HG02885 (cell line): ENCODE results near the gene ZNF888.
A peak's percentile ranks its signal among the peaks of the same experiment; 100 is the strongest.
"Not testable (repeated sequence)": the region's sequence is repeated elsewhere in the genome, so short reads cannot be mapped to it uniquely, and the experiment has no call there.

Source experiments
- ATAC-seq: cut with Tn5 transposase; IDR thresholded peaks from one replicate; pipeline ENCODE4 v1.9.1; 2021; ENCODE audit warnings: mild to moderate bottlenecking; ENCODE audit not compliant: unreplicated experiment, poor library complexity

Gene ZNF888

GRCh38 chr19:52922841-52923777 lies at the start of gene ZNF888:
TSS of gene ZNF888 (minus strand) at chr19:52923428. CDS start at chr19:52917873, 5,555 bp downstream.
- peak; percentile 98 for ATAC-seq

GRCh38 chr19:52967772-52968171 lies 44.5 kb upstream of the ZNF888 start:
- no peak for ATAC-seq

GRCh38 chr19:52963247-52963618 lies 40.0 kb upstream of the ZNF888 start:
- peak; percentile 17 for ATAC-seq

GRCh38 chr19:52962394-52963246 lies 39.4 kb upstream of the ZNF888 start, which contains the start of gene ZNF816:
TSS of gene ZNF816 (minus strand) at chr19:52962881. CDS start at chr19:52956089, 6,792 bp downstream.
- ATAC-seq = peak; percentile 99

- ATAC-seq = no peak
Measured at GRCh38 chr19:52961981-52962380, 38.8 kb upstream of the ZNF888 start.

GRCh38 chr19:52959613-52960295 lies 36.5 kb upstream of the ZNF888 start:
- ATAC-seq = no peak

- no peak for ATAC-seq
Measured at GRCh38 chr19:52957591-52957990, 34.4 kb upstream of the ZNF888 start.

- no peak for ATAC-seq
Measured at GRCh38 chr19:52956917-52957316, 33.7 kb upstream of the ZNF888 start.

- no peak for ATAC-seq
Measured at GRCh38 chr19:52949422-52949821, 26.2 kb upstream of the ZNF888 start.

- ATAC-seq = no peak
Measured at GRCh38 chr19:52948025-52948770, 25.0 kb upstream of the ZNF888 start.

- no peak for ATAC-seq
Measured at GRCh38 chr19:52946322-52947310, 23.4 kb upstream of the ZNF888 start.

- ATAC-seq = no peak
Measured at GRCh38 chr19:52945652-52946321, 22.6 kb upstream of the ZNF888 start.

- ATAC-seq = not testable (repeated sequence)
Measured at GRCh38 chr19:52944703-52945493, 21.7 kb upstream of the ZNF888 start.

GRCh38 chr19:52943884-52944643 lies 20.8 kb upstream of the ZNF888 start:
- no peak for ATAC-seq

GRCh38 chr19:52943134-52943883 lies 20.1 kb upstream of the ZNF888 start:
- ATAC-seq = no peak
